WTC11 (cell line): ENCODE data around the gene KCNMA1.

ENCODE experiments used
- CBFB ChIP-seq: sonication (generic); formaldehyde crosslinking; IDR thresholded peaks from 2 replicates; pipeline ENCODE4 v1.8.1; 2022; ENCODE audit warnings: mild to moderate bottlenecking, low read depth, missing genetic modification reagents
- CREB1 ChIP-seq: sonication (generic); formaldehyde crosslinking; IDR thresholded peaks from 2 replicates; pipeline ENCODE4 v1.8.0; 2023; ENCODE audit warnings: mild to moderate bottlenecking, missing genetic modification reagents
- CTCF ChIP-seq: fragments of 200-600 bp; IDR thresholded peaks from 2 replicates; pipeline ENCODE4 v1.8.0; 2022; ENCODE audit warnings: antibody characterized with exemption
- E2F4 ChIP-seq: sonication (generic); formaldehyde crosslinking; IDR thresholded peaks from 2 replicates; pipeline ENCODE4 v1.8.1; 2022; ENCODE audit warnings: low read depth, mild to moderate bottlenecking, moderate library complexity, missing genetic modification reagents, borderline replicate concordance
- ELF4 ChIP-seq: sonication (generic); formaldehyde crosslinking; IDR thresholded peaks from 2 replicates; pipeline ENCODE4 v1.8.1; 2022; ENCODE audit warnings: low read depth, mild to moderate bottlenecking, moderate library complexity, missing genetic modification reagents

- TF ChIP-seq E2F4 (CRISPR knock-in tag) = no peak
- no peak for TF ChIP-seq CBFB (CRISPR knock-in tag)
- TF ChIP-seq CREB1 = no peak
- TF ChIP-seq CTCF = no peak
- no peak for TF ChIP-seq ELF4 (CRISPR knock-in tag)
These were observed 486.2 kb downstream of the KCNMA1 start for GRCh38 chr10:77151408-77151807.
